SK-MEL-5 (cell line): ENCODE measurements around the gene PTGER2. TPM values are rescaled to one million over a fixed set of nuclear protein-coding genes. Genes with fewer than 3 reads are reported as not detected.

Experiments
- DNase-seq: peaks from one replicate; pipeline ENCODE4 v3.0.0-alpha.2; 2016; ENCODE audit warnings: low read depth, low spot score
- in situ Hi-C: cut with HindIII; loops from 2 replicates; pipeline ENCODE4 v1.10.0; 2016; ENCODE audit warnings: low sequenced_read_pairs, high pct_unique_total_duplicates, low pct_unique_long_range_greater_than_20kb
- total RNA-seq: library from RNA; depleted of rRNA; stranded (reverse); fragments of >200 nt; shearing (Covaris generic); gene quantifications from 2 replicates; pipeline ENCODE4 v1.2.3, GENCODE V29; 2014

Gene PTGER2
- total RNA-seq, 1 experiment from 2014 or later, result not detected

- in situ Hi-C loops, result no loop called here
- DNase-seq, result peak; percentile 83
These were observed 13.5 kb downstream of the PTGER2 start for GRCh38 chr14:52327374-52328226.

DNA sequence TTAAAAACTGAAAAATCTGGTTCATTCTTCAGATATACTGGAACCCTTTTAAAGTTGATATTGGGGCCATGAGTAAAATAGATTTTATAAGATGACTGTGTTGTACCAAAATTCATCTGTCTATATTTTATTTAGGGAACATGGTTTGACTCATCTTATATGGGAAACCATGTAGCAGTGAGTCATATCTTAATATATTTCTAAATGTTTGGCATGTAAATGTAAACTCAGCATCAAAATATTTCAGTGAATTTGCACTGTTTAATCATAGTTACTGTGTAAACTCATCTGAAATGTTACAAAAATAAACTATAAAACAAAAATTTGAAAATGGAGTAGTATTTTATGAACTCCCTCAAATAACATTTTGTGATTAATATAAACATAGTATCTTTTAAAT, 14.2 kb downstream of the PTGER2 start:
- in situ Hi-C loops, result no loop called here
- DNase-seq, result no peak

GRCh38 chr14:52329678-52330369, 15.7 kb downstream of the PTGER2 start:
- in situ Hi-C loops, result no loop called here
- no peak for DNase-seq

- in situ Hi-C loops, result no loop called here
- no peak for DNase-seq
These were observed 18.2 kb downstream of the PTGER2 start for GRCh38 chr14:52332269-52332668.

DNA sequence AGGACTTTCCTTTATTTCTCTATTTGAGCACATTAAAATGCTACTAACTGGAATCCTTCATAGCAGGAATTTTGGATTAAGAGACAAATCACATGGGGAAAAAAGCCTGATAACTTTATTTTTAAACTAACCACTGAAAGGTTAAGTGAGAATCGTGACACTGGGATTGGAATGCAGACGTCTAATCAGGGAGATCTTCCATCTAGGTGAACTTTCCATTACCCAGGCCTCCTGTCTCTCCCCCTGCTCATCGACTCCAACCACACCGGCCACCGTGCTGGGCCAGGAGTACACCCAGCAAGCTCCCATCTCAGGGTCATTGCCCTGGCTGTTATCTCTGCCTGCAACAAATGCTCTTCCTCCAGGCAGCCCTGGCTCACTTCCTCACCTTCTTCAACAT, 19.0 kb downstream of the PTGER2 start:
- in situ Hi-C loops, result no loop called here
- DNase-seq, result no peak

DNA sequence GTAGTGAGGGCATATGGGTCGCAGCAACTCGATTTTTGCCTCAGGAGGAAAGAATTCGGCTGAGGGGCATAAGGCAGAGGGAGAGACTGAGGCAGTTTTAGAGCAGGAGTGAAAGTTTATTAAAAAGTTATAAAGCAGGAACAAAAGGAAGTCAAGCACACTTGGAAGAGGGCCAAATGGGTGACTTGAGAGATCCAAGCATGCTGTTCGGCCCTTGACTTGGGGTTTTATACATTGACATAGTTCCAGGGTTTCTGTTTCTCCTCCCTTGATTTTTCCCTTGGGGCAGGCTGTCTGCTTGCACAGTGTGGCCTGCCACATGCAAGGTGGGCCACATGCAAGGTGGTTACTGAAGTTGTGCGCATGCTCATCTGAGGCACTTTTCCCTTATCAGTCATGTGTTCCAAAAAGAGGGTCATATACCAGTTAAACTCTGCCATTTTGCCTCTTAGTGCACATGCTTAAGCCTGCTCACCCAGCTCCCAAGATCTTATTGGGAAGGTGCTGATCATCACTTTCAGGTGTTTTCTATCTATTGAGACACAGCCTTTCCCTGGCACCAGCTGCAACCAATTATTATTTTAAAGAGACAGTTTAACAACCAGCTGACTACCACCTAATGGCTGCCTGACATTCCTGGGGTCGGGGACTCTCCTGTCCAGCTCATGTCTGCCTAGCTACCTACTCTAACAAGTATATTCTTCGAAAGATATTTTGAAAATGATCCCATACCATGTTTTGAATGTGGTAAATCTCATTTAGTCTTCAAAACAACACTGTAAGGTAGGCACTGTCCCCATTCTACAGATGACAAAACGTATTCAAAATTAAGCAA, 19.9 kb downstream of the PTGER2 start:
- in situ Hi-C loops, result no loop called here
- no peak for DNase-seq

DNA sequence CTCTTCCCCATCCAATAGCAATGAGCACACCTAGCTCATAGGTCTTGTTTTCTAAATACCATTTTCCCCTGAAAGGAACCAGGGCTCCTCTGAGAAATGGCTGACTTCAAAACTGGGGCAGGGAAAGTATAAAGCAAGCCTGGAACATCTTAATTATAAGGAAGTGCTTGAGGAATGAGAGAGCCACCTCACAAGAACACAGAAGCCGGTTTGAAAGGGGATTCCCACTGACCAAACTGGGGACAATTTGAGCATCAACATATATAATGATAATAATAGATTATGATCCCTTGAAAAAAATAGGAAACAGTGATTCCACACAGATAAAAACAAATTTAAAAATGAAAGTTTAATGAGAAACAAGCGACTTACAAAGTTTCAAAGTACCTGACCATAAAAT, 22.1 kb downstream of the PTGER2 start:
- in situ Hi-C loops, result no loop called here

DNA sequence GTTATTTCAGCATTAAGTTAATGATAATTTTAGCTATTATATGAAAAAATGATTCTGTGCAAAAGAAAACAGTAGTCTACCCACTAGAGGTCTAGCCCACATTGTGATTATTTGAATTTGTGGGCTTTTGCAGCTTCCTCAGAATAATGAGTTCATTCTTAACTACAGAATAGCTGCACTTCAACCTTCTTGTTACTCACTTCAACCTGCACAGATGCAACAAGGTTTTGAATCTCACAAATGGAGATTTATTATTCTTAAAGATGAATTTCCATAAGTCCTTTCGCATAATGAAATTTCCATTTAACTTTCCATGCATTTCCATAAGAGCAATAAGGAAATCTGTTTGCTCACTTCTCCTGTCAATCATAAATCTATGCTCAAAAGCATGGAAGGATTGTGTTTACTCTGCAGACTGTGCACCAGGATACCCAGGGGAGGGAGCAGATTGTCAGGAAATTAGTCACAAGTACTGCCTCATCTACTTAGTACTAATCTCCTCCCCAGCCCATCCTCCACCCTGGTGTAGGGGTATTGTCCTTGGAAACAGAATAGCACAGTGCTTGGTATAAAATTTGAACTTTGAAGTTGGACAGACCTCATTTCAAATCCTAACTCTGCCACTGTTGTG, 24.1 kb downstream of the PTGER2 start:
- no peak for DNase-seq
- in situ Hi-C loops, result no loop called here

More for the DNA sequence above, 22.1 kb downstream of the PTGER2 start:
- DNase-seq, result no peak

DNA sequence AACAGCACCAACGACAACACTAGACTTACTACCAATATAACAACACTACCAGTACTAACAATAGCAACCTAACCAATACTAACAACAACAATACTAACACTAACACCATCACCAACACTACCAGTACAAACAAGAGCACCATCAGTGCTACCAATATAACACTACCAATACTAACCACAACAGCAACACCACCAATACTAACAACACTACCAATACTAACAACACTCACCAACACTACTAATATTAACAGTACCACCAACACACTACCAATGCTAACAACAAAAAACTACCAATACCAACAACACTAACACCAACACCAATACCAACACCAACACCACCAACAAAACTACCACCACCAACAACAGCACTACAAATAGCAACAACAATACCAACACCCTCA, 25.1 kb downstream of the PTGER2 start:
- DNase-seq, result no peak
- in situ Hi-C loops, result no loop called here

- no peak for DNase-seq
- in situ Hi-C loops, result no loop called here
These were observed 28.9 kb downstream of the PTGER2 start for GRCh38 chr14:52342849-52343596.

DNA sequence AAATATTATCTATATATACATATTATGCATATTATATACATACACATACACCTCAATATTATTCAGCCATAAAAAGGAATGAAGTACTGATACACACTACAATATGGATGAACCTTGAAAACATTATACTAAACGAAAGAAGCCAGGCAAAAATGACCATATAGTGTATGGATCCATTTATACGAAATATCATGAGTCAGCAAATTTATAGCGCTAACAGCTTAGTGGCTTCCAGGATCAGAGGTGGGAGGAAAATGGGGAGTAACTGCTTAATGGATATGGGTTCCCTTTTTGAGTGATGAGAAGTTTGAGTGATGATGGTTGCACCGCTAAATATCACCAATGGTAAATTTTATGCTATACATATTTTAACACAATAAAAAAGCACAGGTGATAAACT, 32.7 kb downstream of the PTGER2 start:
- DNase-seq, result no peak
- in situ Hi-C loops, result no loop called here

GRCh38 chr14:52348279-52348678, 34.2 kb downstream of the PTGER2 start:
- in situ Hi-C loops, result no loop called here
- DNase-seq, result no peak

- in situ Hi-C loops, result no loop called here
- DNase-seq, result no peak
These were observed 34.7 kb downstream of the PTGER2 start for GRCh38 chr14:52348776-52349175.

- in situ Hi-C loops, result no loop called here
- DNase-seq, result no peak
These were observed 35.6 kb downstream of the PTGER2 start for GRCh38 chr14:52349731-52350130.

DNA sequence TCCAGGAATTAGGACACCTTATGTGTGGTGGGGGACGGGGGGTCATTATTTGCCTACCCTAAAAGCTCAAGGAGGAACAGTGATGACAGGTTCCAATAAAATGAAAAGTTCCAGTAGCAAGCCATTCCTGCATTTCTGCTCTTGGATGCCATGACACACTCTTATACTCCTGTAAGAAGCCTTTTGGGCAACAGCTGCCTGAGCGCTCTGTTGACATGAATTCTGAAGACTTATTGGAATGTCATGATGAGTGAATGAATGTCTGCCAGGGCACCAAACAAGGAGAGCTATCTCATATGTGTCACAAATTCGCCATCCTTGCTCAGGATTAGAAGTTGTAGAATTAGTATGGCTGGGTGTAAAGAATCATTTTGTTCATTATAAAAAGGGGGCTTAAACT, 36.3 kb downstream of the PTGER2 start:
- in situ Hi-C loops, result no loop called here
- no peak for DNase-seq

GRCh38 chr14:52351233-52352060, 37.3 kb downstream of the PTGER2 start:
- in situ Hi-C loops, result no loop called here
- no peak for DNase-seq
